HG02885 (cell line): ENCODE results near the gene DUS1L.

Experiments
- ATAC-seq: cut with Tn5 transposase; IDR thresholded peaks from one replicate; pipeline ENCODE4 v1.9.1; 2021; ENCODE audit warnings: mild to moderate bottlenecking; ENCODE audit not compliant: unreplicated experiment, poor library complexity

Gene DUS1L

GRCh38 chr17:82088838-82089722 is 23.5 kb upstream of the DUS1L start:
- no peak for ATAC-seq

DNA sequence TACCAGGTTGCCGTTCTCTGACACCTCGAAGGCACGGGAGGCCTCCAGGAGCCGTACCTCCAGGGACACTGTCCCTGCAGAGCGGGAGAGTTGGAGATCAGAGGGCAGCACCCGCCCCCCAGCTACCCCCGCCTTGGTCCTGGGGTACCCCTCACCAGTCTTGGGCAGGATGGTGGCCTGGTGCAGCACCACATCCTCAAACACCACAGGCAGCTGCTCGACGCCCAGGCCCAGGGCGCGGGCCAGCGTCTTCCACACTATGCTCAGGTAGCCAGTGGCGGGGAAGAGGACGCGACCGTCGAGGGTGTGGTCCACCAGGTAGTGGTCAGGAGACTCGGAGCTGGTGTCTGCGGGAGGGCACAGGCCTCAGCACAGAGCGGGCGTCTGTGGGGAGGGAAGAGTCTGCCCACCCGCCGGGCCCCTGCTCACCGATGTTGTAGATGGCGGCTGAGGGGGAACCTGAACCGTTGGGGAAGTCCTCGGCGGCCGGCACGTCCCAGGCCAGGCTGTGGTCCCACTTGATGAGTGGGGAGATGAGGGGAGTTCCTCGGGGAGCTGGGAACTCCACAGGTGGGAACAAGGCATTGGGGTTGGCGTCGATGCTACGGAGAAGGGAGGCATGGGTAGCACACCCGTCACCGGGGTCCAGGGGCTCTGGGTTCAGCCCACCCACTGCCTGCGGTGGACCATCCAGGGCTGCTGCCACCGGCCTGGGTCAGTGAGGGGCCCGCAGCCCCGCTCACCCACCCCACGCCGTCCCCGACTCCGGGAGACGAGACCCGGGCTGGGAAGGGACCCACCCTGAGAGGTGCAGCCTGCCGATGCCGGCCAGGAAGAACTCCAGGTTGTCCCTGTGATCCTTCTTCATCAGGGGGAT is 22.6 kb upstream of the DUS1L start:
- no peak for ATAC-seq

GRCh38 chr17:82086941-82087906 is 21.6 kb upstream of the DUS1L start:
- ATAC-seq = no peak

GRCh38 chr17:82085931-82086764 is 20.5 kb upstream of the DUS1L start:
- ATAC-seq = no peak

DNA sequence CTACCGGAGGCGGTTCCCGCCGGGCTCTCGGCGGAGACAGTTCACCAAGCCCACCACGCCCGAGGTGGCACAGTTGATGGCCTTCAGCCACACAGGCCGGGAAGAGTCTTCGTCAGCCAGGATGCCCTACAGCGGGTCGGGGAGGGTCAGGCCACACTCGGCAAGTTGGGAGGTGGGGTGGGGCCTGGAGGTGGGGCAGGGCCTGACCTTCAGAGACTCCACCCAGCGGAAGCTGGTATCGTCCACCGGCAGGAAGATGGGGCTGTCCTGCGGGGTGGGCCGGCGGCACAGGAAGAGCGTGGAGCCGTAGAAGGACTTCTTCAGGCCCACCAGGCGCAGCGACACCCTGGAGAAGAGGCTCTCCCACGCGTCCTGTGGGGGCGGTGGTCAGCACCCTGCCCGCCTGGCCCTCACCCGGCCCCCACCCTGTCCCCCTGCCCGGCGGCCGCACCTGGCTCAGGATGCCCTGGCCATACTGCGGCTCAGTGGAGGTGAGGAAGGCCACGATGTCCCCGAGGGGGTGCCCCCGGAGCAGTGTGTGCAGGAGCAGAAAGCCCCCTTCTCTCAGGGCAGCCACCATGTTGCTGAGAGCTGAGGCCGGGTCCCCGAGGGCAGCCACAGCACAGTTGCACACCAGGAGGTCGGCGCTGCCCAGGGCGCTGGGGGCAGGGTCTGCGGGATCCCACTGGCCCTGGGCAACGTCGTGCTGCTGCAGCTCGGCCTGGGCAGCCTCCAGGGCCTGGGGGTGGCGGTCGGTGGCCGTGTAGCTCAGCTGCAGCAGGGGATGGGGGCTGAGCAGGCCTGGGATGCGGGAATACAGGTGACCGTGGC is 19.6 kb upstream of the DUS1L start:
- ATAC-seq = no peak

GRCh38 chr17:82084373-82085030 is 18.9 kb upstream of the DUS1L start:
- ATAC-seq = no peak

DNA sequence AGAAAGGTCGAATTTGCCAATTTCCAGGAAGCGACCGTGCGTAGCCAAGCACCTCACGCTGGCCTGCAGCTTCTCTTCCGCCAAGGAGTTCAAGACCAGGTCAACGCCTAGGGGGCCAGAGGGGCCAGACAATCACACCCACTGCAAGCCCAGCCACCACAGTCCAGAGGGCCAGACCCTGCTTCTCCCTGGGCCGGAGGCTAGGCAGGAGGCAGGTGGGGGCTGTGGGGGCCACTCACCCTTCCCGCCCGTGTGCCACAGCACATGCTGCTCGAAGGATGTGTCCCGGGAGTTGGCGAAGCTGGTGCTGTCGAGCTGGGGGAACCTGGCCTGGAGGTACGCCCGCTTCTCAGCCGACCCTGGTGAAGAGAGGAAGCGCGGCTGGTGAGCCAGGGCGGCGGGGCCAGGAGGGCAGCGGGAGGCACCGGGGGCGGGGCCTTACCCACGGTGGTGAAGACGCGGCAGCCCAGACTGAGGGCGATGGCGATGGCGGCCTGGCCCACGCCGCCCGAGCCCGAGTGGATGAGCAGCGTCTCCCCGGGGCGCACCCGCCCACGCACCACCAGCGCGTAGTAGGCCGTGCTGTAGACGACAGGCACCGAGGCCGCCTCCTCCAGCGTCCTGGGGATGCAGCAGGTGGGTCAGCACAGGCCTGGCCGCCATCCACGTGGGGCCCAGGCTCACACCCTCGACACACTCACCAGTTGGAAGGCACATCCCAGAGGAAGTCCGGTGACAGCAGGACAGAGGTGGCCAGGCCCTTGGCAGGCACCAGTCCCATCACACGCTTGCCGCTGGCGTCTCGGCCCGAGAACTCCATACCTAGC is 18.1 kb upstream of the DUS1L start:
- ATAC-seq = no peak

DNA sequence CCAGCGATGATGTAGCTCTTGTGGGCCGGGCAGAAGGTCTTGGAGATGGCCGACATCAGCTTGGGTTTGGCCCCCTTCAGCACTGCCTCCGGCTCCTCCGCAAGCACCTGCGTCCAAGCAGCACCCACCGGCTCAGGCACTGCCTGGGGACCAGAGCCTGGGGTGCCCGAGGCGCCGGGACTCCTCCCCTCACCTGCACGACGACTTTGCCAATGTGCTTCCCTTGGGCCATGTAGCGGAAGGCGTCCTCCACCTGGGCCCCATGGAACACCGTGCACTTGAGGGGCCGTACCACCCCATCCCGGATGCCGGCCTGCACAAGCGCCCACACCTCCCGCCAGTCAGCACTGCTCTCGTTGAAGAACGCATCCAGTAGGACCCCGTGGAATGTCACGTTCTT is 17.4 kb upstream of the DUS1L start:
- ATAC-seq = no peak

GRCh38 chr17:82082456-82082855 is 16.9 kb upstream of the DUS1L start:
- no peak for ATAC-seq

DNA sequence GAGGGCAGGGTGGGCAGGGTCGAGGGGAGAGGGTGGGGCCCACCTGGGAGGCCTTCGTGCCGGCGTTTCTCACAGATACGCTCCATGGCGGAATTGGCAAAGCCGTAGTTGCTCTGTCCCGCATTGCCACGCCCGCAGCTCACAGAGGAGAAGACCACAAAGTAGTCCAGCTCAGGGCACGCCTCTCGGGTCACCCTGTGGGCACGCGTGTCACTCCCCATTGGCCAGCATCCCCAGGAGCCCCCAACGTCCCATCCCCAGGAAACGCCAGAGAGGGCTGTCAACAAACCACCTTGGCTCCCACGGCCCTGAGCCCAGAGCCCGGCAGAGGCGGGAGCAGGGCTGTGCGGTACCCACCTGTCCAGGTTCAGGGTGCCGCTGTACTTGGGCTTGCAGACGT is 16.4 kb upstream of the DUS1L start:
- ATAC-seq = no peak

- ATAC-seq = no peak
Measured at GRCh38 chr17:82081546-82081945, 15.9 kb upstream of the DUS1L start.

DNA sequence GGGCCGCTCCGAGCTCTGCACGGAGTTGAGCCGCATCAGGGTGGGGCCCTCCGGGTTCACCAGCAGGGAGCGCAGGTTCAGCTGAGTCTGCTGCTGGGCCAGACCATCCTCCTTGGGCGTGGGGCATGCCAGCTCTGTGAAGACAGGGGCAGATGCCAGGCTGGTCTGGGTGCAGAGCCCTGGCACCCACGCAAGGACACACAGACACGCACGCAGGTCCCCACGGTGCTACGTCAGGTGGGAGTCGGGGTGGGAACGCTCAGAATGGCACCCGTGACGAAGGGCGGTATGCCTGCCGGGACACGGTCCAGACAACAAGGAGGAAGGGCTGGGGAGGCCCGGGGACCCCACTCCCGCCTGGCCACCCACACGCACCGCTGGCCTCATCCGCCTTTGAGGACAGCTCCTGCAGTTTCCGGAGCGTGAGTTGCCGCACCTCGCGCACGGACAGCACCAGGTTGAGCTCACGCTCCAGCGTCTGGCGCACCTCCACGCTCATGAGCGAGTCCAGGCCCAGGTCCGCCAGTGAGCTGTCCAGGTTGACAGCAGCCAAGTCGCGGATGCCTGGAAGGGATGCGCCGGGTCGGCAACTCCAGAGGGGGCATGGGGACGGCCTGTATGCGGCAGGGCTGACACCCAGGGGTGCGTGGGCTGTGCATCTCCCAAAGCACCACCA is 15.3 kb upstream of the DUS1L start:
- no peak for ATAC-seq

DNA sequence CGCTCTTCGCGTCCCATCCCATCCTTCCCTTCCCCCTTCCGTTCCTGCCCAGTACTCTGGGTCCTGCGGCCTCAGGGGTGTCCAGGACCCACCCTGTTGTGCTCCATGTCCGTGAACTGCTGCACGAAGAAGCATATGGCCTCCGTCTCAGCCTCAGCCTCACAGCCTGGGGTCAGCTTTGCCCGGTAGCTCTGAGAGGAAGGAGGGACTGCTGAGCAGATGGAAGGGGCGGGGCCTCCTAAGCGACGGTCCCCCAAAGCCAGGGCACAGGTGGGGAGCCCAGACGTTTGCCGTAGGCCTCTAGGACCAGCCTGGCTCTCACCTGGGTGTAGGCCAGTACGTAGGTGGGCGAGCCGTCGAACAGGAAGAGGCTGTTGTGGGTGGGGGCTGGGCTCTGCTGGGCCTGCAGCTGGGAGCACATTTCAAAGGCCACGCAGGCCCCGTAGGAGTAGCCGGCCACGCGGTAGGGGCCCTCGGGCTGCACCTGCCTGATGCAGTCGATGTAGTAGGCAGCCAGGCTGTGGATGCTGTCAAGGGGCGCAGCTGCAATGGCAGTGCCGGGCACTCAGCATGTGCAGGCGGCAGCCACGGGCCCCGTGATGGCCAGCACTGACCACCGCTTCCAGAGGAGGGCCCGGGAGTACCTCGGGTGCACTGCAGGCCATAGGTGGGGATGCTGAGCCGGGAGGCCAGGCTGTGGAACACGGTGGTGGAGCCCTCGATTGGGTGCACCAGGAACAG is 14.6 kb upstream of the DUS1L start:
- no peak for ATAC-seq

DNA sequence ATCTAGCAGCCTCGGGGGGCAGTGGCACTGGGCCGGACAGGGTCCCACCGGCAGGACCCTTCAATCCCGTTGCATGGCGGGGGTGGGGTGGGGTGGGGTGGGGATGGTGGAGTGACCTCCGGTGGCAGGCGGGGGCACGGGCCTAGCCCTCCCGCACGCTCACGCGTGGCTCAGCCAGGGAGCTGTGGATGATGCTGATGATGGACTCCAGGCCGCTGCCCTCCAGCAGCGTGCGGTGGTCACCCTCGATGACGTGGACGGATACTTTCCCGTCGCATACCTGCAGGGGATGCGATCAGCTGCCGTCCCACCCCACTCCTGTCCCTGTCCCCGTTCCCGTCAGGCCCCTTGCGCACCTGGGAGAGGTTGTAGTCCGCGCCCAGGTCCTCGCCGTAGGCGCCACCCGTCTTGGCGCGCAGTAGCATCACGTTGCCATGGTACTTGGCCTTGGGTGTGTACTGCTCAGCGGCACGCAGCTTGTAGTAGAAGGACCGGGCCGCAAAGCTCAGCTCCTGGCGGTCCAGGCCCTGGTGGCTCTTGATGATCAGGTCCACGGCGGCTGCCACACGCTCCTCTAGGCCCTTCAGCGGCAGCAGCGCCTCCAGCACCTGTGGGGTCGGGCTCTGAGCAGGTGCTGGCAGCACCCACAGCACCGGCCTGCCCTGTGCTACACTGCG is 13.5 kb upstream of the DUS1L start:
- ATAC-seq = no peak

GRCh38 chr17:82078433-82078832 is 12.8 kb upstream of the DUS1L start:
- ATAC-seq = no peak
